ENCODE data around the gene SOX12. TPM values are rescaled to one million over a fixed set of nuclear protein-coding genes. Genes with fewer than 3 reads are reported as not detected.

Gene SOX12
- total RNA-seq, 4 donors from 2014 or later: 0.15 to 1.4 (median 0.65) TPM

GRCh38 chr20:312067-312466 is 13.3 kb upstream of the SOX12 start:
- TF ChIP-seq POLR2A (IDR thresholded peaks at IDR 0.05) (no peak), CTCF (IDR thresholded peaks at IDR 0.05 in 4 of 5, conservative IDR thresholded peaks at IDR 0.05 in 1 of 5) (no peak)
- Histone ChIP-seq H3K4me1 (peaks cover 5 to 10% of the 10 kb centered on the region in 2 donors), H3K27ac (no peak overlapping the region), H3K9me3 (no peaks in the 10 kb centered on the region), H3K4me3 (no peak overlapping the region), H3K27me3 (no peaks in the 10 kb centered on the region), H3K36me3 (no peaks in the 10 kb centered on the region)
- DNase-seq (no peak), ATAC-seq (no peak)
- intact Hi-C loops (cut with DNase I; ENCODE audit: low total_unique reads) (no loop called here), in situ Hi-C loops (cut with MboI; ENCODE audit: low sequenced_read_pairs in 4 of 4) (no loop called here)

- ATAC-seq (no peak), DNase-seq (no peak)
- H3K9me3 ChIP-seq: no peaks in the 10 kb centered on the region
- H3K4me3 ChIP-seq: no peak overlapping the region
- intact Hi-C loops (cut with DNase I; ENCODE audit: low total_unique reads) (no loop called here), in situ Hi-C loops (cut with MboI; ENCODE audit: low sequenced_read_pairs in 4 of 4) (no loop called here)
- no peaks in the 10 kb centered on the region for H3K27me3 ChIP-seq
- H3K27ac ChIP-seq: no peak overlapping the region
- peaks cover 5 to 10% of the 10 kb centered on the region in 2 donors for H3K4me1 ChIP-seq
- no peaks in the 10 kb centered on the region for H3K36me3 ChIP-seq
- no peak for TF ChIP-seq CTCF (IDR thresholded peaks at IDR 0.05 in 4 of 5, conservative IDR thresholded peaks at IDR 0.05 in 1 of 5)
- no peak for TF ChIP-seq POLR2A (IDR thresholded peaks at IDR 0.05)
Observed at GRCh38 chr20:312866-313265, 12.5 kb upstream of the SOX12 start.

GRCh38 chr20:313402-313801 is 11.9 kb upstream of the SOX12 start:
- Histone ChIP-seq H3K4me3 (no peak overlapping the region), H3K36me3 (no peaks in the 10 kb centered on the region), H3K9me3 (no peaks in the 10 kb centered on the region), H3K4me1 (peaks cover 5 to 10% of the 10 kb centered on the region in 2 donors), H3K27me3 (no peaks in the 10 kb centered on the region), H3K27ac (no peak overlapping the region)
- DNase-seq (no peak), ATAC-seq (no peak)
- in situ Hi-C loops (cut with MboI; ENCODE audit: low sequenced_read_pairs in 4 of 4): no loop called here
- no peak for TF ChIP-seq POLR2A (IDR thresholded peaks at IDR 0.05)
- no peak for TF ChIP-seq CTCF (IDR thresholded peaks at IDR 0.05 in 4 of 5, conservative IDR thresholded peaks at IDR 0.05 in 1 of 5)
- intact Hi-C loops (cut with DNase I; ENCODE audit: low total_unique reads): no loop called here

GRCh38 chr20:313948-314347 is 11.4 kb upstream of the SOX12 start:
- Histone ChIP-seq H3K4me3 (no peak overlapping the region), H3K36me3 (no peaks in the 10 kb centered on the region), H3K9me3 (no peaks in the 10 kb centered on the region), H3K27ac (no peak overlapping the region), H3K27me3 (no peaks in the 10 kb centered on the region), H3K4me1 (peaks cover 5 to 10% of the 10 kb centered on the region in 2 donors)
- in situ Hi-C loops (cut with MboI; ENCODE audit: low sequenced_read_pairs in 4 of 4): no loop called here
- no peak for TF ChIP-seq POLR2A (IDR thresholded peaks at IDR 0.05)
- intact Hi-C loops (cut with DNase I; ENCODE audit: low total_unique reads): no loop called here
- DNase-seq (no peak), ATAC-seq (no peak)

- Histone ChIP-seq H3K4me3 (no peak overlapping the region), H3K27ac (no peak overlapping the region), H3K4me1 (no peaks in the 10 kb centered on the region), H3K9me3 (no peaks in the 10 kb centered on the region), H3K27me3 (no peaks in the 10 kb centered on the region), H3K36me3 (no peaks in the 10 kb centered on the region)
- DNase-seq: no peak
- no peak for TF ChIP-seq POLR2A (IDR thresholded peaks at IDR 0.05)
- no peak for TF ChIP-seq CTCF (IDR thresholded peaks at IDR 0.05 in 4 of 5, conservative IDR thresholded peaks at IDR 0.05 in 1 of 5)
- no peak for ATAC-seq
- in situ Hi-C loops (cut with MboI; ENCODE audit: low sequenced_read_pairs in 4 of 4) (no loop called here), intact Hi-C loops (cut with DNase I; ENCODE audit: low total_unique reads) (no loop called here)
Observed at GRCh38 chr20:316316-317068, 8.9 kb upstream of the SOX12 start.
